Fibroblast of villous mesenchyme (primary cell): ENCODE measurements around the gene PDE6D. TPM values are rescaled to one million over a fixed set of nuclear protein-coding genes. Genes with fewer than 3 reads are reported as not detected.
A peak's percentile ranks its signal among the peaks of the same experiment; 100 is the strongest.

Experiments used
- DNase-seq: peaks from one replicate; pipeline ENCODE4 v3.0.0-alpha.2; 2010; ENCODE audit warnings: low read depth
- H3K4me3 ChIP-seq: 2 replicates; pipeline ENCODE4 v1.5.1; 2011; ENCODE audit warnings: low read depth, mild to moderate bottlenecking, low read length
- total RNA-seq: library from RNA; depleted of rRNA; stranded (reverse); fragments of >200 nt; gene quantifications from 2 replicates; pipeline ENCODE4 v1.2.3, GENCODE V29; 2012
- TF ChIP-seq, protein P1 (sequence below): IDR thresholded peaks from 2 replicates; pipeline ENCODE4 v1.5.1; 2012; ENCODE audit warnings: low read depth, mild to moderate bottlenecking, low read length; ENCODE audit not compliant: insufficient read depth

PDE6D gene
- total RNA-seq, 1 donor = 24.6 TPM

GRCh38 chr2:231709981-231710798 lies 70.9 kb downstream of the PDE6D start:
- peak; percentile 84 for DNase-seq
- TF ChIP-seq, protein P1, sequence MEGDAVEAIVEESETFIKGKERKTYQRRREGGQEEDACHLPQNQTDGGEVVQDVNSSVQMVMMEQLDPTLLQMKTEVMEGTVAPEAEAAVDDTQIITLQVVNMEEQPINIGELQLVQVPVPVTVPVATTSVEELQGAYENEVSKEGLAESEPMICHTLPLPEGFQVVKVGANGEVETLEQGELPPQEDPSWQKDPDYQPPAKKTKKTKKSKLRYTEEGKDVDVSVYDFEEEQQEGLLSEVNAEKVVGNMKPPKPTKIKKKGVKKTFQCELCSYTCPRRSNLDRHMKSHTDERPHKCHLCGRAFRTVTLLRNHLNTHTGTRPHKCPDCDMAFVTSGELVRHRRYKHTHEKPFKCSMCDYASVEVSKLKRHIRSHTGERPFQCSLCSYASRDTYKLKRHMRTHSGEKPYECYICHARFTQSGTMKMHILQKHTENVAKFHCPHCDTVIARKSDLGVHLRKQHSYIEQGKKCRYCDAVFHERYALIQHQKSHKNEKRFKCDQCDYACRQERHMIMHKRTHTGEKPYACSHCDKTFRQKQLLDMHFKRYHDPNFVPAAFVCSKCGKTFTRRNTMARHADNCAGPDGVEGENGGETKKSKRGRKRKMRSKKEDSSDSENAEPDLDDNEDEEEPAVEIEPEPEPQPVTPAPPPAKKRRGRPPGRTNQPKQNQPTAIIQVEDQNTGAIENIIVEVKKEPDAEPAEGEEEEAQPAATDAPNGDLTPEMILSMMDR = peak; percentile 68
- peak overlapping the region; percentile 85 for H3K4me3 ChIP-seq

DNA sequence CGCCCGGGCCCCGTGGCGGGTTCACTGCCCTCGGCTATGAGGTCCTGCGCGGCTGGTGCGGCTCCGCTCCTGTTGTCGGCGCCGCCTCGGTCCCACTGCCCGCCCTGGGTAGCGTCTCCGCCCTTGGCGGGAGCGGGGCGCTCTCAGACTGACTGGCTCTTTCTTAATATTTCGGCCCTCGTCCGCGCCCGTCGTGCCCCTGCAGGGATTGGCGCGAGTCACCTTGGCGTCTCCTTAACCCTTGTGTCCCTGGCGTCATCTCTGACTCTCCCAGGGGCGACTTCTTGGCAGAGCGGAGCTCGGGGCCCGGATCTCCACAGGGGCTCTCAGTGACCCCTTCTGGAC lies 71.5 kb downstream of the PDE6D start:
- TF ChIP-seq, protein P1 = no peak
- H3K4me3 ChIP-seq = peak overlapping the region; percentile 81
- peak; percentile 31 for DNase-seq

- peak; percentile 47 for DNase-seq
- peak overlapping the region; percentile 81 for H3K4me3 ChIP-seq
- TF ChIP-seq, protein P1 = no peak
These were observed 72.1 kb downstream of the PDE6D start for GRCh38 chr2:231708773-231709635.

GRCh38 chr2:231707927-231708772 lies 72.9 kb downstream of the PDE6D start, which contains the start of gene PTMA:
Gene PTMA, plus strand, starts transcription at chr2:231708525. Its CDS starts 182 bp downstream, at chr2:231708707.
- TF ChIP-seq, protein P1 = no peak
- DNase-seq = peak; percentile 100
- H3K4me3 ChIP-seq = peak within 1 kb of the TSS; percentile 81

- H3K4me3 ChIP-seq = peak overlapping the region; percentile 80
- DNase-seq = peak; percentile 36
- TF ChIP-seq, protein P1 = no peak
These were observed 73.5 kb downstream of the PDE6D start for GRCh38 chr2:231707625-231707926.
